ENCODE measurements around the gene FSTL5.

FSTL5 gene

GRCh38 chr4:161564230-161564834 lies 599.5 kb downstream of the FSTL5 start:
- no peak for DNase-seq

DNA sequence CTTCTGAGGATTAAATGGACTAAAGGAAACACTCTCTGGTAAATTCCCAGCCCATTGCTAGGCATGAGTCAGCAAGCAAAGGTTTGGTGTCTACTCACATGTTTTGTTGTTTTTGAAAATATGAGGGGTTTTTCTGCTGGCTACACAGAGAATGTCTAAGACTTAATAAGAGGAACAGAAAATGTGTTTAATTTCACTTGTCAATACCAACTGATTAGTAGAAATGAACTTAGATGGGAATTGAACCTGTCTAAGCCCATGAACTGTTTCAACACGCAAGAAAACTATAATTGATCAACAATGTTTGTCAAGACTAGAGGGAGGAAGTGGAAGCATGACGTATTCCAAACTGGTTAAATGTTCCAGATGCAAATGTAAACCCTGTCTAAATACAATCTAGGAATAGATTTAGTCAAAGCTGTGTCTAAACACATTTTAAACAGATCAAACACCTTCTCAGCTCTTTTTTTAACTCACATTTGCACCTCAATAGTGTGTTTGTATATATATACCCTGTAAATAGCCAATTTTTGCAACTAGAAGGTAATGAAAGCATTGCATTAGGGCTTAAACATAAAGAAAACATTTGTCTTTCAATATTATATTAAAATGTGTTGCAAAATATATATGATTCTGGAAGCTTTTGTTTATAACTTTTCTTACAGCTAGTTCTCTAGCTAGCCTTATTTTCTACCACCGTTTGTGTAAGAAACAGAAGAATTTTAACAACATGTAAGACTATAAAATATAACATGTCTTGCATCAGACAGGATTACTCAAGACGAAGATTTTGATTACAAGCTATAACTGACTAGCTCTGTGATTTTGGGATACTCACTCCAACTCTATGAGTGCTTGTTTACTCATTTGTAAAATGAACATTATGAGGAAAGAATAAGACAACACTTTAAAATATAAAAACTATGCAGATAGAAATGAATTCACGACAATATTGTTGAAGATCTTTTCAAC lies 607.8 kb downstream of the FSTL5 start:
- DNase-seq: no peak

DNA sequence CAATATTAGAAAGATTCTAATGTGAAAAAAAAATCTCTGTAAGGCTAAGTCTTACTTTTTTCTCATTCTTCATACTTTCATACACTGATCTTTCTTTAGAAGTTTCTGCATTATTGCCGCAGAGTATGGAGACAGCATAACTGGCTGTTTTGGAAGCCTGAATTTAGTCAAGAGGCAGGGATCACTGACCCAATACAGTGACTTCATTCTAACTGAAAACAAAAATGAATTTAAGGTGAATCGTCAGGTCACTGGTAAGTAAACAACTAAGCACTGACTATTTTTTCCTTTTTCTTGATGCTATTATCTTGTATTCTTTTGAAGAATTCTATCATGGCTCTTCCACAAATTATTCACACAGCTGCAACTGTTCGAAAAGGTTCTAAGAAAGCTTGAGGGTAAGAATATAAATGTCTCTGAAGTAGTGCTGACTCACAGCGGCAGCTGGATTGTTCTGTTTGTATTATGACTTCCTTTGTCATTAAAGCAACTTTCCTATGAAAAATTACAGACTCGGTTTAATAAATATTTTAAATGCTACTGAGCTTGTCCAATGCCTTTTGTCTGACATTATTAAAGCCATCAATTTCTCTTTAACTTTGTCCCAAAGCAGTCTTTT lies 609.3 kb downstream of the FSTL5 start:
- no peak for DNase-seq

DNA sequence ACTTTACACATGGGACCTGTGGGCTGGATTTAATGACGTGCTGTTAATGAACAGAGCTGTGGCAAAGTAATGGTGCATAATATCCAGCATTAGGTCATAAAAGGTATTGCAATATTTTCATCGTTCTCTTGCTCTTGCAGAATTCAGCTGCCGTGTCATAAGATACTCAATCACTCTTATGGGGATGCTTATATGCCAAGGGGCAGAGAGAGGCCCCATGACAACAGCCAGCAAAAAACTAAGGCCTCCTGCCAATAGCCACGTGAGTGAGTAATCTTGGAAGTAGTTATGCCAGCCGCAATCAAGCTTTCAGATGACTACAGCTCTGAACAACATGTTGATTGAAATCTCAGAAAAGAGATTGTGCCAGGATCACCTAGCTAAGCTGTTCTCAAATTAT lies 616.9 kb downstream of the FSTL5 start:
- DNase-seq: no peak

DNA sequence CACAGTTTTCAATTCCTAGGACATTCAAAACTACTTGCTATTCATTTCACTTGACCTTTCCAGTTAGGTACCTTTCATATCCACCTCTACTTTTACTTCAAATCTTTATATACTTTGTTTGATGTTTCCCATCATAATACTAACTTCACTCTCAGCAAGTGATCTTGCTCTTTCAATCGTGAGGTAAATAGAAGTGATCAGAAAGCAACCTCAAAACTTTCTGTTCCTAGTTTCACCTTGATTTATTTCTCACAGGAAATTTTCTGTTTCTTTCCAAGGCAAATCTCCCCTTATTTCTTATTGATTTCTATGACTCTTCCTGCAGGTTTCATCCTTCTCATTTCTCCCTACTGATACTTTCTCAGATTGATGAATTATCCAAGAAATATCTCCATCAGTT lies 623.5 kb downstream of the FSTL5 start:
- DNase-seq: no peak

DNA sequence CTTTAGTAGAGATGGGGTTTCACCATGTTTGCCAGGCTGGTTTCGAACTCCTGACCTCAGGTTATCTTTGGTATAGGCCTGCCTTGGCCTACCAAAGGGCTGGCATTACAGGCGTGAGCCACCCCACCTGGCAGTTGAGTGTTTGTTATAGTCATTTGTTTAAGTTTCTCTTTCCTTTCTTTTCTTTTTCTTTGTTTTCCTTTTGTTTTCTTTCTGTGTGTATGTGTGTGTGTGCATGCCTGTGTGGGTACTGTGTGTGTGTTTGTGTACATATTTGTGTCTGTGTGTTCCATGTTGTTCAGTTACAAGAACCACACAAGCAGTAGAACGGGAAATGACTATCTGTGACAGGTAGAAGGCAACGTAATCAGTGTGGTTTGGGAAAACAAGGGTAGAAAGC lies 624.9 kb downstream of the FSTL5 start:
- DNase-seq: no peak

- no peak for DNase-seq
Measured at GRCh38 chr4:161530710-161531109, 633.1 kb downstream of the FSTL5 start.

GRCh38 chr4:161525121-161525520 lies 638.7 kb downstream of the FSTL5 start:
- DNase-seq: no peak

GRCh38 chr4:161522031-161522430 lies 641.8 kb downstream of the FSTL5 start:
- no peak for DNase-seq

- DNase-seq: no peak
Measured at GRCh38 chr4:161519611-161520010, 644.2 kb downstream of the FSTL5 start.

DNA sequence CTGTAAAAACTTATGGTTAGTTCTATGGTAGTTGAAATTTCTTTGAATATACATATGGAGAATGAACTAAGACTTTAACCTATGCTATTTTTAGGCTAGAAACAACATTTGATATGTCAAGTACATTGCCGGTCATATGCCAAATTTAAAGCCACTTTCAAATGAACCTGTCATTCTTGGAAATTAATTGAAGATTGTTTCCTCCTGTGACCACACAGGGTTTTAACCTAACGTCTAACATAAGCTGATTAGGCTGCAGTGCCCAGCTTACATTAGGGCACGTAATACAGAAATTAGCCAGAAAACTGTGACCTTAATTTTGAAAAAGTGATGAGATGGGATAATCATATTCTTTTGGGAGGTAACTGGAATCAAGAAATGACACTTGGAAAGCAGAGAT lies 645.9 kb downstream of the FSTL5 start:
- no peak for DNase-seq

DNA sequence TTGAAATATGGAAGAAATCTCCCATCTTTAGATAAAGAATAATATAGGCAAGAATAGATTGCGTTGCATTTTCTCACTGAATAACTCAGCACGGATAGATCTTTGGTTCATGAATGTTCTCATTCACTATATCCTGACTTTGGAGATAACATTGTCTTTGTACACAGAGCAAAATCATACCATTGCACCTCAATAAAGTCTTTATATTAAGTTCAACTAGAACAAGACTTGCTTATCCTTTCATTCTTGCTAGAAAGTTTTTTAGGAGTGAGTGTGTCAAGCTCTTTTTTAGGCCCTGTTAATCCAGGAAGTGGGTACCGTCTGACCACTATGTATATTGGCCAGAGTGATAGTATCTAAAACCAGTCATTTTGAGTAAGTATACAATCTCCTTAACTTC lies 658.7 kb downstream of the FSTL5 start:
- DNase-seq: no peak

GRCh38 chr4:161498155-161498554 lies 665.6 kb downstream of the FSTL5 start:
- no peak for DNase-seq

GRCh38 chr4:161486461-161486860 lies 677.3 kb downstream of the FSTL5 start:
- DNase-seq: no peak

- no peak for DNase-seq
Measured at GRCh38 chr4:161466316-161466715, 697.5 kb downstream of the FSTL5 start.

DNA sequence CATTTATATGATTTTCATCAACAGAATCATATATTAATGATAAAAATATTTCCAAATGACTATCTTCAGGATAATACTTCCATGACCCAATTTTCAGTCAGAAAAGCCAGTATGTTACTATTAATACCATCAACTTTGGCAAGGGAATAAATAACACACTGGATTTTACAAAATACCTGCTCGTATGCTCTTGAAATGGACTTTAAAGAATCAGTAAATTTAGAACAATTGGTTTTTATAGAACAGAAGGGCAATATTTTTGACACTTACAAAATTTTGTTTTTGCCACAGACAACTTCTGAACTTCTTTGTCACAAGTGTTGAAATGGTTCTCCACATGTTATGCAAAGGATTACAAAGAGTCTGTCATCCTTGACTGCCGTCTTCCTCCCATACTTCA lies 700.4 kb downstream of the FSTL5 start:
- no peak for DNase-seq

DNA sequence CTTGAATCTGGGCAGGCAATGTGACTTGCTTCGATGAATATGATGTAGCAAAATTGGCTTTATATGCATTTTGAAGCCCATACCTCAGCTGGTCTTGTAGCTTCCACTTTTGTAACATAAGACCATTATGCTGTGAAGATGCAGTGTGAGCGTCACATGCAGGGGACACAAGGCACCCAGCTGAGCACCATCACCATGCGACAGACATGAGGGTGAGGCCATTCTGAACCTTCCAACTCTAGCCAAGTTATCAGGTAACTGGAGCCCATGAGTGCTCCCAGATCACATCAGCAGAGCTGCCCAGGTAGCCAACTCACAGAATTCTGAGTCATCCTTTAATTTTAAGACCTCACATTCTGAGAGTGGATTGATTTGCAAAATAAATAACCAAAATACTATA lies 705.9 kb downstream of the FSTL5 start:
- no peak for DNase-seq

- no peak for DNase-seq
Measured at GRCh38 chr4:161457311-161457710, 706.5 kb downstream of the FSTL5 start.

GRCh38 chr4:161454860-161455259 lies 708.9 kb downstream of the FSTL5 start:
- DNase-seq: no peak

GRCh38 chr4:161448550-161449180 lies 715.1 kb downstream of the FSTL5 start:
- no peak for DNase-seq

DNA sequence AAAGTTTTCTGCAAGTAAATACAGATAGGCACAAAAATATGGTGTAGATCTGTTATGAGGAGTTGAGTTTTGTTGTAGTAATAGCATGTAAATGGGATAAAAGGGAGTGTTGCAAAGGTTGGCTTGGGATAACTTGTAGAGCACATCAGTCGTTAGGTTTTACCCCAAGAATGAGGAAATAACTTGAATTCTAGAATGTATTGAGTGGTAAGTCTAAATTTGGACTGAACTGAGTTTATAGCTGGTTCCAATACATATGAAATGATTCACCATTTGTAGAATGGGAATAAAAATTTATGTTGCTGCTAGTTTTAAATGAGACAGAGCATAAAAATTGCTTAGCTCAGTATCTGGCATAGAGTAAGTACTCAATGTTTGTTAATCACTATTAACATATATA lies 719.2 kb downstream of the FSTL5 start:
- DNase-seq: no peak

DNA sequence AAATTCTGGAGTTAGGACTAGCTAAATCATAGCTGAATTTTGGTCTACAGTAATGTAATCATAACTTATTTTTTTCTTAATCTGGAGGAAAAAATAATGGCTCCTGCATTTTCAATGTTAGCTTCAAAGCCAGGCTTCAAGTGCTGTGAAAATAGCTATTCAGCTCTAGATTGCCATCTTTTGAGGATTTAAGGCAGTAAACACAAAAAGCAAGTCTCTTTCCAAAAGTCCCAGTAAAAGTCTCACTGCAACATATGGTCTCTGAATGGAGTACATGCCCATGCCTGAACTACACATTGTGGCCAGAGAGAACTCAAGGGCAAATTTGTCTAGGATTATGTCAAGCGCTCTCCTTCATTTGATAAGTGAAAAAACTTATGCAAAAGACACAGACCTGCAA lies 720.9 kb downstream of the FSTL5 start:
- DNase-seq: no peak

DNA sequence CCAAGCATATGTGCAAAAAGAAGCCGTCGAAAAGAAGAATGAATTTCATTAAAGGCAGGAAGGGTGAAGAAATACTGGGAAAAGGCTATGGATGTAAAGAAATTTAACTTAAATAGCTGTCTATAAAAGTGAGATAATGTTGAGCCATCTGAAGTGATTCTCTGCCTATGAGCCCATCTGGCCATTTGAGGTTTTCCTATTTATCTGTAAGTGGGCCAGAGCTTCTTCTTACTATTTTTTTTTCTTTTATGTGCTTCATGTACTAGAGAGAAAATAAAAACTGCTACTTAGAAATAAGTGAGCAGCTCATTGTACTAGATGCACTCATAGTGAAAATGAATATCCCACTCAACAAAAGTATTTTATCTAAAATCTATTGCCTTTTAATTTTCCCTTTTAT lies 725.7 kb downstream of the FSTL5 start:
- DNase-seq: no peak
